Endothelial cell of umbilical vein (primary cell): ENCODE data around the gene DNAH9. TPM values are rescaled to one million over a fixed set of nuclear protein-coding genes. Genes with fewer than 3 reads are reported as not detected.

Source experiments
- BruUV-seq: library from RNA; stranded (reverse); fragments of 400-500 nt; replicated peaks from 2 replicates; lab custom pipeline; 2021; lab: Mats Ljungman, UMichigan
- CTCF ChIA-PET: fragments of 300-600, 350-600 bp; sonication (Branson Sonifier 250); formaldehyde crosslinking; loops from one replicate; lab custom pipeline; 2021; ENCODE audit warnings: antibody characterized with exemption, inconsistent platforms; lab: Charles Lee
- POLR2A ChIA-PET: fragments of 300-600, 350-600 bp; sonication (Branson Sonifier 250); formaldehyde crosslinking; loops from one replicate; lab custom pipeline; 2021; ENCODE audit warnings: antibody characterized with exemption, inconsistent platforms; lab: Charles Lee
- DNase-seq: peaks from one replicate; pipeline ENCODE4 v3.0.0-alpha.2; 2011; ENCODE audit warnings: low read depth, low spot score
- FAIRE-seq: peaks from 2 replicates; lab custom pipeline; 2011; peaks lifted over from hg19 to GRCh38; lab: Jason Lieb, UNC
- H2AFZ ChIP-seq: 2 replicates; pipeline ENCODE4 v1.6.0; 2012; ENCODE audit warnings: low read depth, low read length, control low read depth, inconsistent platforms
- H3K27ac ChIP-seq: 2 replicates; pipeline ENCODE4 v1.5.1; 2011; ENCODE audit warnings: low read depth, mild to moderate bottlenecking, control low read depth, low read length, moderate library complexity; ENCODE audit not compliant: insufficient read depth
- H3K27me3 ChIP-seq, 2 experiments: 2 replicates each; pipeline versions ENCODE4 v1.6.0 to v1.6.1; 2011; ENCODE audit warnings: low read length in 2 of 2, mixed read lengths in 1 of 2; ENCODE audit not compliant: control insufficient read depth in 2 of 2, insufficient read depth in 2 of 2
- H3K36me3 ChIP-seq, 2 experiments: 2 replicates in 1 of 2; 3 replicates in 1 of 2; pipeline ENCODE4 v1.5.1; 2011; ENCODE audit warnings: low read length in 2 of 2, mild to moderate bottlenecking in 1 of 2, moderate library complexity in 1 of 2; ENCODE audit not compliant: control insufficient read depth in 2 of 2, insufficient read depth in 2 of 2; ENCODE audit errors: extremely low read depth in 1 of 2
- H3K4me1 ChIP-seq: 3 replicates; pipeline ENCODE4 v1.5.1; 2011; ENCODE audit warnings: mild to moderate bottlenecking, low read length; ENCODE audit not compliant: control insufficient read depth, insufficient read depth; ENCODE audit errors: extremely low read depth
- H3K4me2 ChIP-seq: 2 replicates; pipeline ENCODE4 v1.6.1; 2011; ENCODE audit warnings: low read length, control low read depth, mixed read lengths; ENCODE audit not compliant: insufficient read depth
- H3K4me3 ChIP-seq, 3 experiments: fragments of 200-600 bp in 1 of 3; sonication (generic), shearing (Covaris generic) in 1 of 3; replicated peaks in 1 of 3; 2 replicates each; pipeline ENCODE4 v1.5.1; 2011 to 2016; ENCODE audit warnings: control low read depth in 3 of 3, low read length in 3 of 3, mild to moderate bottlenecking in 2 of 3, inconsistent platforms in 1 of 3, low read depth in 1 of 3, moderate library complexity in 1 of 3; ENCODE audit not compliant: insufficient read depth in 1 of 3
- H3K79me2 ChIP-seq: 2 replicates; pipeline ENCODE4 v1.6.0; 2012; ENCODE audit warnings: low read length, inconsistent platforms; ENCODE audit not compliant: control insufficient read depth, insufficient read depth
- H3K9ac ChIP-seq: replicated peaks from 2 replicates; pipeline ENCODE3; 2011; ENCODE audit warnings: low read length, control low read depth; ENCODE audit not compliant: insufficient read depth; ENCODE audit errors: extremely low read depth
- H3K9me1 ChIP-seq: replicated peaks from 3 replicates; pipeline ENCODE4 v1.6.0; 2011; ENCODE audit warnings: mild to moderate bottlenecking, low read length; ENCODE audit not compliant: control insufficient read depth, insufficient read depth; ENCODE audit errors: extremely low read depth
- H3K9me3 ChIP-seq: replicated peaks from 2 replicates; pipeline ENCODE4 v1.5.1; 2012; ENCODE audit warnings: low read length, inconsistent platforms; ENCODE audit not compliant: control insufficient read depth, insufficient read depth
- H4K20me1 ChIP-seq: replicated peaks from 2 replicates; pipeline ENCODE3; 2011; ENCODE audit warnings: mild to moderate bottlenecking, low read length; ENCODE audit not compliant: control insufficient read depth, insufficient read depth; ENCODE audit errors: extremely low read depth
- EZH2 ChIP-seq: IDR thresholded peaks from 2 replicates; pipeline ENCODE4 v1.6.1; 2012; ENCODE audit warnings: borderline replicate concordance, low read depth, mild to moderate bottlenecking, moderate library complexity, low read length, inconsistent platforms; ENCODE audit not compliant: severe bottlenecking
- FOS ChIP-seq: IDR thresholded peaks from 2 replicates; pipeline ENCODE4 v1.6.1; 2011; ENCODE audit warnings: mild to moderate bottlenecking, low read length, moderate library complexity, borderline replicate concordance; ENCODE audit not compliant: insufficient read depth
- GATA2 ChIP-seq: IDR thresholded peaks from 2 replicates; pipeline ENCODE4 v1.7.0; 2011; ENCODE audit warnings: low read depth, mild to moderate bottlenecking, moderate library complexity, mixed read lengths, low read length; ENCODE audit not compliant: insufficient read length, insufficient read depth
- JUN ChIP-seq: IDR thresholded peaks from 2 replicates; pipeline ENCODE4 v1.6.1; 2011; ENCODE audit warnings: borderline replicate concordance, low read depth; ENCODE audit not compliant: insufficient read length, insufficient read depth
- MAX ChIP-seq: IDR thresholded peaks from 2 replicates; pipeline ENCODE4 v1.6.1; 2011; ENCODE audit not compliant: insufficient read depth, insufficient read length
- MYC ChIP-seq: IDR thresholded peaks from one replicate; pipeline ENCODE4 v1.6.1; 2011; ENCODE audit warnings: mild to moderate bottlenecking, low read depth, low read length
- POLR2A ChIP-seq: IDR thresholded peaks from 2 replicates; pipeline ENCODE4 v1.6.1; 2012; ENCODE audit warnings: low read depth, mild to moderate bottlenecking, control low read depth, low read length
- POLR2AphosphoS5 ChIP-seq: IDR thresholded peaks from 2 replicates; pipeline ENCODE4 v1.6.1; 2012; ENCODE audit warnings: low read depth, mild to moderate bottlenecking, control low read depth, low read length, moderate library complexity; ENCODE audit not compliant: insufficient read depth
- dilution Hi-C: fragments of 300-500 bp; cut with MboI; formaldehyde crosslinking; loops from one replicate; pipeline ENCODE4 v1.15.0; 2019; ENCODE audit warnings: low sequenced_read_pairs; ENCODE audit not compliant: extremely low pct_ligation_motif_present
- intact Hi-C: fragments of 100-400 bp; cut with micrococcal nuclease; formaldehyde crosslinking; loops from one replicate; pipeline ENCODE4 v1.10.0; 2022
- polyA plus RNA-seq, 4 experiments: library from polyadenylated mRNA; depleted of rRNA in 3 of 4; stranded (reverse) in 3 of 4; unstranded in 1 of 4; fragments of >200 nt; gene quantifications; 2 replicates each; pipeline versions ENCODE4 v1.2.1 to v1.2.3, GENCODE V29; 2011 to 2012; ENCODE audit warnings: missing spikeins in 1 of 4
- total RNA-seq: library from RNA; stranded (reverse); gene quantifications from 2 replicates; pipeline ENCODE4 v1.2.3, GENCODE V29; 2021
- TF ChIP-seq, protein P1 (sequence below), 2 donors: IDR thresholded peaks; 1 replicate in 1 of 2; 2 replicates in 1 of 2; pipeline ENCODE4 v1.5.1; 2011; ENCODE audit warnings: low read length in 2 of 2, mild to moderate bottlenecking in 2 of 2, moderate library complexity in 2 of 2, control low read depth in 1 of 2, inconsistent platforms in 1 of 2, low read depth in 1 of 2; ENCODE audit not compliant: insufficient read depth in 1 of 2; ENCODE audit errors: extremely low read depth in 1 of 2

The DNAH9 gene
- total and polyA plus RNA-seq, 2 donors (not counting 3 experiments of a cell fraction or from before 2014, with no cell fraction given): not detected

GRCh38 chr17:11719203-11719602, 120.9 kb downstream of the DNAH9 start:
- no TSS peak for BruUV-seq
- dilution Hi-C loops: no loop called here
- FAIRE-seq: no peak
- no peaks in the 10 kb centered on the region for H4K20me1 ChIP-seq
- no peaks in the 10 kb centered on the region for H3K79me2 ChIP-seq
- peaks cover 5% of the 10 kb centered on the region for H3K9me3 ChIP-seq
- H3K27ac ChIP-seq: no peak overlapping the region
- no peaks in the 10 kb centered on the region for H3K4me1 ChIP-seq
- POLR2A ChIA-PET: no interaction called here
- no peaks in the 10 kb centered on the region for H3K36me3 ChIP-seq
- intact Hi-C loops: no loop called here
- CTCF ChIA-PET: no interaction called here
- no peak overlapping the region for H3K9ac ChIP-seq
- TF ChIP-seq MAX (no peak), JUN (no peak), FOS (no peak), GATA2 (no peak), EZH2 (no peak)
- H3K27me3 ChIP-seq: no peaks in the 10 kb centered on the region
- no peak overlapping the region for H2AFZ ChIP-seq
- no peaks in the 10 kb centered on the region for H3K9me1 ChIP-seq
- no peak for DNase-seq
- no peak overlapping the region for H3K4me3 ChIP-seq
- no peak overlapping the region for H3K4me2 ChIP-seq

DNA sequence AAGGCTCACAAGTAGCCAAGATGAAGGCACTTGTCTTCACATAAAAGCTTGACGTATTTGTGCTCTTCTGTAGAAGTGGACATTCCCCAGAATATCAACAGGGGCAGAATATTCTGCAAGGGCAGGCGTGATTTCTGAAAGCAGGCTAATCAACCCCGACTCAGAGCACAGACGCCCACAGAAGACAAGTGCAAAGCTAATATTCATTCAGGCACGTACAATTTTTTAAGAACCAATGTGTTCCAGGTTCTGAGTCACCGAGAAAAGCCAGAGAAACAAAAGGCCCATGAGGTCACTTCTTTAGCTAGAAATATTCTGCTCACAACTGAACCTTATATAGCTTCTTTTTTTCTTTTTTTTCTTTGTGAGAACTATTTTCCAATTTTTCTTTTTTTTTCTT, 121.6 kb downstream of the DNAH9 start:
- no TSS peak for BruUV-seq
- Histone ChIP-seq H3K4me3 (no peak overlapping the region), H3K4me2 (no peak overlapping the region), H3K9me1 (no peaks in the 10 kb centered on the region), H4K20me1 (no peaks in the 10 kb centered on the region), H3K79me2 (no peaks in the 10 kb centered on the region), H3K27ac (no peak overlapping the region), H3K27me3 (no peaks in the 10 kb centered on the region), H3K9ac (no peak overlapping the region), H3K9me3 (peaks cover 5% of the 10 kb centered on the region), H2AFZ (no peak overlapping the region), H3K4me1 (no peaks in the 10 kb centered on the region), H3K36me3 (no peaks in the 10 kb centered on the region)
- DNase-seq (no peak), FAIRE-seq (no peak)
- intact Hi-C loops: no loop called here
- POLR2A ChIA-PET: no interaction called here
- CTCF ChIA-PET: no interaction called here
- dilution Hi-C loops: no loop called here
- TF ChIP-seq, protein P1, sequence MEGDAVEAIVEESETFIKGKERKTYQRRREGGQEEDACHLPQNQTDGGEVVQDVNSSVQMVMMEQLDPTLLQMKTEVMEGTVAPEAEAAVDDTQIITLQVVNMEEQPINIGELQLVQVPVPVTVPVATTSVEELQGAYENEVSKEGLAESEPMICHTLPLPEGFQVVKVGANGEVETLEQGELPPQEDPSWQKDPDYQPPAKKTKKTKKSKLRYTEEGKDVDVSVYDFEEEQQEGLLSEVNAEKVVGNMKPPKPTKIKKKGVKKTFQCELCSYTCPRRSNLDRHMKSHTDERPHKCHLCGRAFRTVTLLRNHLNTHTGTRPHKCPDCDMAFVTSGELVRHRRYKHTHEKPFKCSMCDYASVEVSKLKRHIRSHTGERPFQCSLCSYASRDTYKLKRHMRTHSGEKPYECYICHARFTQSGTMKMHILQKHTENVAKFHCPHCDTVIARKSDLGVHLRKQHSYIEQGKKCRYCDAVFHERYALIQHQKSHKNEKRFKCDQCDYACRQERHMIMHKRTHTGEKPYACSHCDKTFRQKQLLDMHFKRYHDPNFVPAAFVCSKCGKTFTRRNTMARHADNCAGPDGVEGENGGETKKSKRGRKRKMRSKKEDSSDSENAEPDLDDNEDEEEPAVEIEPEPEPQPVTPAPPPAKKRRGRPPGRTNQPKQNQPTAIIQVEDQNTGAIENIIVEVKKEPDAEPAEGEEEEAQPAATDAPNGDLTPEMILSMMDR (IDR thresholded peaks at IDR 0.05; ENCODE audit: extremely low read depth in 1 of 2, insufficient read depth in 1 of 2, low read depth in 1 of 2, low read length in 2 of 2): no peak
- TF ChIP-seq JUN: no peak
- no peak for TF ChIP-seq MYC
- TF ChIP-seq MAX: no peak
- TF ChIP-seq FOS: no peak
- TF ChIP-seq GATA2: no peak
- no peak for TF ChIP-seq EZH2
- no peak for TF ChIP-seq POLR2A
- no peak for TF ChIP-seq POLR2AphosphoS5
